ENCODE results near the gene APBB1IP. TPM values are rescaled to one million over a fixed set of nuclear protein-coding genes. Genes with fewer than 3 reads are reported as not detected.

Gene APBB1IP
- total and polyA plus RNA-seq, 9 of the 15 experiments (the other 6 are each of a cell fraction or from before 2014, with no cell fraction given), result 0.03 to 0.11 (median 0.06) TPM; not detected in 4

DNA sequence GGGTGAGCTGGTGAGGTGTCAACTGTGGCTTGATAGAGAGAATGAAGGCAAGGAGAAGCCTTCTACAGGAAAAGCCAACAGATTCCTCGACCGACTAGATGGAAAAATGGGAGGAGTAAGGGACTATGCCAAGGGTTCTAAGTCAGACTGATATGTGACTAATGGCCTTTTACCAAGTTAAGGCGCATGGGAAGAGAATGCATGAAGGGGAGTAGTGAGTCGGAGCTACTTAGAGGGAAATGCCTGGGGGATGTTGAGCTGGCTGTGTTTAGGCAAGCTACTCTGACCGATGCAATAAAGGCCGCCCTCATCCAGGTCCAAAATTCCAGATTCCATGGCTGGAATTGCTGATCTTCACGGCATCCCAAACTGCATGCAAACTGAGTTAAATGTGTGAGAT lies 48.2 kb downstream of the APBB1IP start:
- POLR2A ChIA-PET, result no interaction called here
- in situ Hi-C loops (cut with MboI), result no loop called here

More for the DNA sequence above, 48.2 kb downstream of the APBB1IP start:
- WGBS (ENCODE audit: insufficient coverage, low coverage, missing lambda C conversion rate), result 0% methylated on average over 7 of the region's 7 CpGs
- ATAC-seq, result no peak
- Histone ChIP-seq H3K9me1 (ENCODE audit: control insufficient read depth, insufficient read depth, low read length) (no peaks in the 10 kb centered on the region), H3K9ac (ENCODE audit: insufficient read depth in 1 of 2, low read depth in 2 of 2, low read length in 2 of 2) (no peak overlapping the region), H3K9me3 (replicated peaks; ENCODE audit: control insufficient read depth, insufficient read depth, low read depth, low read length) (no peaks in the 10 kb centered on the region), H4K20me1 (replicated peaks; ENCODE audit: control insufficient read depth, insufficient read depth, low read length) (no peaks in the 10 kb centered on the region), H2AFZ (ENCODE audit: low read depth, low read length) (no peak overlapping the region), H3K4me3 (no peak overlapping the region), H3K27me3 (ENCODE audit: control insufficient read depth in 2 of 2, insufficient read depth in 2 of 2, low read length in 2 of 2) (0 out of 5 replicates have a peak, but pooled peaks cover 0 to 3% of the 10 kb centered on the region in 2 experiments), H3K36me3 (ENCODE audit: control insufficient read depth, insufficient read depth, low read length) (no peaks in the 10 kb centered on the region), H3K27ac (ENCODE audit: extremely low read depth, low read depth, low read length) (no peak overlapping the region), H3K79me2 (ENCODE audit: control insufficient read depth, insufficient read depth, low read length) (no peaks in the 10 kb centered on the region), H3K4me2 (ENCODE audit: insufficient read depth, low read length) (no peak overlapping the region), H3K4me1 (replicated peaks in 1 of 2; ENCODE audit: control insufficient read depth in 2 of 2, insufficient read depth in 2 of 2, low read length in 2 of 2) (no peaks in the 10 kb centered on the region)
- intact Hi-C loops (cut with micrococcal nuclease), result no loop called here
- no TSS peak for BruUV-seq (replicated peaks)
- DNase-seq (ENCODE audit: extremely low read depth in 1 of 4, low spot score in 3 of 4), result no peak
- CTCF ChIA-PET (ENCODE audit: low intra/inter-chr PET ratio), result no interaction called here
- no peak for FAIRE-seq
- no peak for TF ChIP-seq ZNF76 (CRISPR knock-in tag; IDR thresholded peaks at IDR 0.05; ENCODE audit: borderline replicate concordance)
- no peak for TF ChIP-seq ZFPM2 (CRISPR knock-in tag; IDR thresholded peaks at IDR 0.05)
- no peak for TF ChIP-seq U2AF2 (optimal IDR thresholded peaks at IDR 0.05; ENCODE audit: low read depth, low read length)
- TF ChIP-seq POLR2H (tag; IDR thresholded peaks at IDR 0.05; ENCODE audit: low read depth), result no peak
- TF ChIP-seq PTRF (tag; IDR thresholded peaks at IDR 0.05), result no peak
- TF ChIP-seq, protein P1, sequence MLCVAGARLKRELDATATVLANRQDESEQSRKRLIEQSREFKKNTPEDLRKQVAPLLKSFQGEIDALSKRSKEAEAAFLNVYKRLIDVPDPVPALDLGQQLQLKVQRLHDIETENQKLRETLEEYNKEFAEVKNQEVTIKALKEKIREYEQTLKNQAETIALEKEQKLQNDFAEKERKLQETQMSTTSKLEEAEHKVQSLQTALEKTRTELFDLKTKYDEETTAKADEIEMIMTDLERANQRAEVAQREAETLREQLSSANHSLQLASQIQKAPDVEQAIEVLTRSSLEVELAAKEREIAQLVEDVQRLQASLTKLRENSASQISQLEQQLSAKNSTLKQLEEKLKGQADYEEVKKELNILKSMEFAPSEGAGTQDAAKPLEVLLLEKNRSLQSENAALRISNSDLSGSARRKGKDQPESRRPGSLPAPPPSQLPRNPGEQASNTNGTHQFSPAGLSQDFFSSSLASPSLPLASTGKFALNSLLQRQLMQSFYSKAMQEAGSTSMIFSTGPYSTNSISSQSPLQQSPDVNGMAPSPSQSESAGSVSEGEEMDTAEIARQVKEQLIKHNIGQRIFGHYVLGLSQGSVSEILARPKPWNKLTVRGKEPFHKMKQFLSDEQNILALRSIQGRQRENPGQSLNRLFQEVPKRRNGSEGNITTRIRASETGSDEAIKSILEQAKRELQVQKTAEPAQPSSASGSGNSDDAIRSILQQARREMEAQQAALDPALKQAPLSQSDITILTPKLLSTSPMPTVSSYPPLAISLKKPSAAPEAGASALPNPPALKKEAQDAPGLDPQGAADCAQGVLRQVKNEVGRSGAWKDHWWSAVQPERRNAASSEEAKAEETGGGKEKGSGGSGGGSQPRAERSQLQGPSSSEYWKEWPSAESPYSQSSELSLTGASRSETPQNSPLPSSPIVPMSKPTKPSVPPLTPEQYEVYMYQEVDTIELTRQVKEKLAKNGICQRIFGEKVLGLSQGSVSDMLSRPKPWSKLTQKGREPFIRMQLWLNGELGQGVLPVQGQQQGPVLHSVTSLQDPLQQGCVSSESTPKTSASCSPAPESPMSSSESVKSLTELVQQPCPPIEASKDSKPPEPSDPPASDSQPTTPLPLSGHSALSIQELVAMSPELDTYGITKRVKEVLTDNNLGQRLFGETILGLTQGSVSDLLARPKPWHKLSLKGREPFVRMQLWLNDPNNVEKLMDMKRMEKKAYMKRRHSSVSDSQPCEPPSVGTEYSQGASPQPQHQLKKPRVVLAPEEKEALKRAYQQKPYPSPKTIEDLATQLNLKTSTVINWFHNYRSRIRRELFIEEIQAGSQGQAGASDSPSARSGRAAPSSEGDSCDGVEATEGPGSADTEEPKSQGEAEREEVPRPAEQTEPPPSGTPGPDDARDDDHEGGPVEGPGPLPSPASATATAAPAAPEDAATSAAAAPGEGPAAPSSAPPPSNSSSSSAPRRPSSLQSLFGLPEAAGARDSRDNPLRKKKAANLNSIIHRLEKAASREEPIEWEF (CRISPR knock-in tag; IDR thresholded peaks at IDR 0.05), result no peak

Measured in K562 (cell line).